Activated T-helper 9 cell treated with anti-CD3 and anti-CD28 coated beads, Interleukin-2, amount 50 U/mL, for 16 hours (primary cell): ENCODE data around the gene MRPL39.
"Not testable (repeated sequence)": the region's sequence is repeated elsewhere in the genome, so short reads cannot be mapped to it uniquely, and the experiment has no call there.

ENCODE experiments used
- DNase-seq: peaks from one replicate; pipeline ENCODE4 v3.0.0-alpha.2; 2020; ENCODE audit warnings: low read depth

The MRPL39 gene

GRCh38 chr21:25607151-25608043, at the start of gene MRPL39:
TSS of gene MRPL39 (minus strand) at chr21:25607481. CDS start at chr21:25607475, 6 bp downstream.
- DNase-seq = peak; percentile 79

GRCh38 chr21:25656412-25656811, 49.1 kb upstream of the MRPL39 start:
- no peak for DNase-seq

GRCh38 chr21:25649146-25649545, 41.9 kb upstream of the MRPL39 start:
- no peak for DNase-seq

- DNase-seq = no peak
Observed at GRCh38 chr21:25647647-25648046, 40.4 kb upstream of the MRPL39 start.

GRCh38 chr21:25646474-25646873, 39.2 kb upstream of the MRPL39 start:
- no peak for DNase-seq

- DNase-seq = no peak
Observed at GRCh38 chr21:25643486-25643885, 36.2 kb upstream of the MRPL39 start.

GRCh38 chr21:25640943-25641292, 33.6 kb upstream of the MRPL39 start:
- no peak for DNase-seq

GRCh38 chr21:25640202-25640942, 33.1 kb upstream of the MRPL39 start:
- no peak for DNase-seq

- peak; percentile 17 for DNase-seq
Observed at GRCh38 chr21:25639551-25640201, 32.4 kb upstream of the MRPL39 start.

- peak; percentile 16 for DNase-seq
Observed at GRCh38 chr21:25638660-25639550, 31.6 kb upstream of the MRPL39 start, which contains the start of gene JAM2. TSS of gene JAM2 (plus strand) at chr21:25639258. CDS start at chr21:25639822, 564 bp downstream.

- DNase-seq = no peak
Observed at GRCh38 chr21:25637851-25638659, 30.8 kb upstream of the MRPL39 start.

GRCh38 chr21:25636727-25637126, 29.4 kb upstream of the MRPL39 start:
- no peak for DNase-seq

GRCh38 chr21:25635310-25635709, 28.0 kb upstream of the MRPL39 start:
- no peak for DNase-seq

GRCh38 chr21:25632296-25632695, 25.0 kb upstream of the MRPL39 start:
- DNase-seq = no peak

- DNase-seq = no peak
Observed at GRCh38 chr21:25626757-25627156, 19.5 kb upstream of the MRPL39 start.

- DNase-seq = not testable (repeated sequence)
Observed at GRCh38 chr21:25625776-25626555, 18.7 kb upstream of the MRPL39 start.

- no peak for DNase-seq
Observed at GRCh38 chr21:25625036-25625435, 17.8 kb upstream of the MRPL39 start.

GRCh38 chr21:25624511-25624910, 17.2 kb upstream of the MRPL39 start:
- DNase-seq = no peak

GRCh38 chr21:25619198-25619597, 11.9 kb upstream of the MRPL39 start:
- DNase-seq = no peak

GRCh38 chr21:25615880-25616279, 8.6 kb upstream of the MRPL39 start:
- no peak for DNase-seq
